Epithelial cell of proximal tubule (primary cell): ENCODE data around the gene RPTOR. TPM values are rescaled to one million over a fixed set of nuclear protein-coding genes. Genes with fewer than 3 reads are reported as not detected.

Experiments
- DNase-seq: peaks from one replicate; pipeline ENCODE4 v3.0.0-alpha.2; 2011; ENCODE audit warnings: low read depth
- H3K4me3 ChIP-seq: 2 replicates; pipeline ENCODE4 v1.5.1; 2011; ENCODE audit warnings: low read depth, mild to moderate bottlenecking, low read length
- total RNA-seq: library from RNA; depleted of rRNA; stranded (reverse); fragments of >200 nt; gene quantifications from 2 replicates; pipeline ENCODE4 v1.2.3, GENCODE V29; 2015
- TF ChIP-seq, protein P1 (sequence below): conservative IDR thresholded peaks from 2 replicates; pipeline ENCODE4 v1.5.1; 2012; ENCODE audit warnings: low read depth, mild to moderate bottlenecking, low read length

The RPTOR gene
- total RNA-seq, 1 donor from 2014 or later, result 24.4 TPM

DNA sequence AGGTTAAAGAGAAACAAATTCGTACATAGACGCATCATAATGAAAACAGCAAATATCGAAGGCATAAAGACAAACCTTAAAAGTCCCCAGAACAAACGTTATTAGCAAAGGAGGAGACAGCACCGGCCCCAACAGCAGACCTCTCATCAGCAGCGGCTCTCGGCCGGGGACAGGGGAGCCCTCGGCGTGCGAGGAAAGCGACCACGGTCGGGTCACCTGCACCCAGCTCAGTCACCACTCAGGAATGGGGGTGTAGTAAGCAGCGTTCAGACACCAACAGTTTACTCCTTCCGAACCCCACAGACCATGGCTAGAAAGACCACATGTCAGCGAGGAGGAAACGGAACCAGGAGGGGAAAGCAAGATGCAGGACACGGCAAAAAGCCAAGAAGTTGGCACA is 337.7 kb downstream of the RPTOR start:
- no peak overlapping the region for H3K4me3 ChIP-seq
- TF ChIP-seq, protein P1, sequence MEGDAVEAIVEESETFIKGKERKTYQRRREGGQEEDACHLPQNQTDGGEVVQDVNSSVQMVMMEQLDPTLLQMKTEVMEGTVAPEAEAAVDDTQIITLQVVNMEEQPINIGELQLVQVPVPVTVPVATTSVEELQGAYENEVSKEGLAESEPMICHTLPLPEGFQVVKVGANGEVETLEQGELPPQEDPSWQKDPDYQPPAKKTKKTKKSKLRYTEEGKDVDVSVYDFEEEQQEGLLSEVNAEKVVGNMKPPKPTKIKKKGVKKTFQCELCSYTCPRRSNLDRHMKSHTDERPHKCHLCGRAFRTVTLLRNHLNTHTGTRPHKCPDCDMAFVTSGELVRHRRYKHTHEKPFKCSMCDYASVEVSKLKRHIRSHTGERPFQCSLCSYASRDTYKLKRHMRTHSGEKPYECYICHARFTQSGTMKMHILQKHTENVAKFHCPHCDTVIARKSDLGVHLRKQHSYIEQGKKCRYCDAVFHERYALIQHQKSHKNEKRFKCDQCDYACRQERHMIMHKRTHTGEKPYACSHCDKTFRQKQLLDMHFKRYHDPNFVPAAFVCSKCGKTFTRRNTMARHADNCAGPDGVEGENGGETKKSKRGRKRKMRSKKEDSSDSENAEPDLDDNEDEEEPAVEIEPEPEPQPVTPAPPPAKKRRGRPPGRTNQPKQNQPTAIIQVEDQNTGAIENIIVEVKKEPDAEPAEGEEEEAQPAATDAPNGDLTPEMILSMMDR, result no peak
- DNase-seq, result no peak

DNA sequence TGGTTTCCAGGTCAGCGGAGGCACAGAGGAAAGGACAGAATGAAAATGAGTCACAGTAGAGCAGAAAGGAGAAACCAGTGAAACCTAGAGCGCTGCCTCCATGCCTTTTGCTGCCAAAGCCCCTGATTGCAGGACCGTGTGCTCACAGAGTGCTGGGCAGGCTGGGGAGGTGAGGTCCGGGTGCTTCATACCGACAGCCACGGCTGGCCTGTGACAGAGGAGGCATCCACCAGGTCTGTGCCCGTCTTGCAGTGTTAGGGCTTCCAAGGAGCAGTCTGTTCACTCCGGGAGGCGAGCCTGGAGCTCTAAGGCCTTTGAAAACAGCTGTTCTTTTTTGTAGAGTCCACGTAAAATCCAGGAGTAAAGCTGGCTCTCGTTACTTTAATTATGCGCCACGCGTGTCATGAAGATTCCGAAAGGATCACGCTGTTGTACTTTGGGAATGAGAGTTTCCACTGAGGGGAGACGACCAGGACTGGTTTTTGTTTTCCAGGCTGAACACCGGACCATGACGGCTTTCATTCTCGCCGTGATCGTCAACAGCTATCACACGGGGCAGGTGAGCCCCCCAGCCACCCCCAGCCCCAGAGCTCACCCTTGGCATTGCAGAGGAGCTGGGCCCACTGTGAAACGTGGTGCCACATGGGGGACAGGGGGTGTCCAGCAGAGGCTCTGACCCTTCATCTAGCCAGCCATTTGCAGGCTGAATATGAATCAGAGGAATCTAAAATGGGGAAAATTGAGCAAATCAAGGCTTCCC is 338.5 kb downstream of the RPTOR start:
- TF ChIP-seq, protein P1, result no peak

DNA sequence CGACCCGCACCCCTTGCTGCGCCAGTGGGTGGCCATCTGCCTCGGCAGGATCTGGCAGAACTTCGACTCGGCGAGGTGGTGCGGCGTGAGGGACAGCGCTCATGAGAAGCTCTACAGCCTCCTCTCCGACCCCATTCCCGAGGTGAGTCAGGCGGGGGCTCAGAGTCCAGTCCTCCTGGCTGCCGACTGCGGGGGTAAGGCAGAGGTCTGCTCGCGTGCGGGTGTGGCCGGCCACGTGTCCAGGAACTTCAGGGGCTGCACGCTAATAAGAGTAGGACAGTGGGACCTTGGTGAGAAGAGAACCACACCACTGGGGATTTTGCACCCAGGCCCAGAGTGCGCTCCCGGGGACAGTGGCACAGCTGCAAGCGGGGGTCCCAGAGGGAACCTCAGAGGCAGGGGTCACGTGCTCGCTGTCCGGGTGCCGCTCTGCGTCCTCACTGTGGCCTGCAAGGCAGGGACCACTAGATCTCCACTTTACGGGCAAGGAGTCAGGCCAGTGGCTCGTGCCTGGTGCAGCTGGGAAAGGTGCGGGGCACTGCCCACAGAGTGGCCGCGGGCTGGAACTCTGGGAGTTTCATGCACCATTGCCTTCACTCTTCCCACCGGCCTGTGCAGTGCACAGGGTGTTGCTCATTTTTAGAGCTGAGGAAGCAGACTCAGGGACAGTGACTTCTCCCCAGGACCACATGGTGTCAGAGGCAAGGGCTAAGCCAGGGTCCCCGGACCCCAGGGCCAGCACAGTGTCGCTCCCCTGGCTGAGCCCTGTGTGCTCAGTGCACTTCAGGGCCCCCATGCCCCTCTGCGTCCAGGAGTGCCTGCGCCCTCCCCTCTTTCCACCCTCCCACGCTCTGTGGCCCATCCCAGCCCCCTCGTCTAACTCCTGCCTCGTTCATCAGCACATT is 339.4 kb downstream of the RPTOR start:
- TF ChIP-seq, protein P1, result no peak
- DNase-seq, result no peak
- H3K4me3 ChIP-seq, result no peak overlapping the region

More for the DNA sequence above, 338.5 kb downstream of the RPTOR start:
- no peak overlapping the region for H3K4me3 ChIP-seq
- DNase-seq, result no peak

DNA sequence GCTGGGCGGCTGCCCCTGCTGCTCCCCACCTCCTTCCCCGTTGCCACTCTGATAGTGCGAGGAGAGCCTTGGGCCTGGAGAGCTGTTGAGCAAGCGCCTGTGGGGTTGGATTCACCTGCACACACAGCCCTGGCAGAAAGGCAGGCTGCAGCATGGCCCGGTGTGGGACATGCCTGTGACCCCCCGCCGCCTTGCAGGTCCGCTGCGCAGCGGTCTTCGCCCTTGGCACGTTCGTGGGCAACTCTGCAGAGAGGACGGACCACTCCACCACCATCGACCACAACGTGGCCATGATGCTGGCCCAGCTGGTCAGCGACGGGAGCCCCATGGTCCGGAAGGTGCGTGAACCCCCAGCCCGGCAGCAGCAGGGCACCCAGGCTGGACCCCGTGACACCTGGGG is 340.2 kb downstream of the RPTOR start:
- TF ChIP-seq, protein P1, result no peak
- no peak for DNase-seq

DNA sequence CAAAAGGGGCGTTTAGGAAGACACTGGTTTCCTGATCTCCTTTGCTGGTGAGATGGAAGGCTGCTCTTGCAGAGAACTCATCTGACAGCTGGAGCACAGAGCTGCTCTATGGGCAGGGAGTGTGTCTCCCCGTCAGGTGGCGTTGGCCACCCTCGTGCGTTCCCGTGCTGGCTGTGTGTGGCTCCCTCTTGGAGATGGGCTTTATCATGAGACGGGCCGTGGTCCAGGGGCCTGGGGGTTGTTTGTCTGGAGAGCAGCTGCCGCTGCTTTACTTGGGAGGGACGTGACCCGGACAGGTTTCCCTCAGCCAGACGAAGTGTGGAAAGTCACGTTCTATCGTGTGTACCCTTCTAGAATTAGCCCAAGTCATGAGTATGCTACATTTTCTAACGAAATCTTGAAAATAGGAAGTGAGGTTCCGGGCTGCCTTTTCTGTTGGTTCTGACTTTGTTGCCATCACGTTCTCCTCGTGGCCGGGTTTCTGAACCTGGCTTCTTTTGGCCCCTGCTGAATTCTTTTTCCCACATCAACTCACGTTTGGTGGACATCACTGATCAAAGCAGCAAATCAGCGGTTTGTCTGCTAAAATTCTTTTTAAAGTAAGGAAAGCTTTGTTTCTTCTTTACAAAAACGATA is 341.4 kb downstream of the RPTOR start:
- no peak for DNase-seq
- TF ChIP-seq, protein P1, result no peak
- no peak overlapping the region for H3K4me3 ChIP-seq

More for the DNA sequence above, 340.2 kb downstream of the RPTOR start:
- no peak overlapping the region for H3K4me3 ChIP-seq

DNA sequence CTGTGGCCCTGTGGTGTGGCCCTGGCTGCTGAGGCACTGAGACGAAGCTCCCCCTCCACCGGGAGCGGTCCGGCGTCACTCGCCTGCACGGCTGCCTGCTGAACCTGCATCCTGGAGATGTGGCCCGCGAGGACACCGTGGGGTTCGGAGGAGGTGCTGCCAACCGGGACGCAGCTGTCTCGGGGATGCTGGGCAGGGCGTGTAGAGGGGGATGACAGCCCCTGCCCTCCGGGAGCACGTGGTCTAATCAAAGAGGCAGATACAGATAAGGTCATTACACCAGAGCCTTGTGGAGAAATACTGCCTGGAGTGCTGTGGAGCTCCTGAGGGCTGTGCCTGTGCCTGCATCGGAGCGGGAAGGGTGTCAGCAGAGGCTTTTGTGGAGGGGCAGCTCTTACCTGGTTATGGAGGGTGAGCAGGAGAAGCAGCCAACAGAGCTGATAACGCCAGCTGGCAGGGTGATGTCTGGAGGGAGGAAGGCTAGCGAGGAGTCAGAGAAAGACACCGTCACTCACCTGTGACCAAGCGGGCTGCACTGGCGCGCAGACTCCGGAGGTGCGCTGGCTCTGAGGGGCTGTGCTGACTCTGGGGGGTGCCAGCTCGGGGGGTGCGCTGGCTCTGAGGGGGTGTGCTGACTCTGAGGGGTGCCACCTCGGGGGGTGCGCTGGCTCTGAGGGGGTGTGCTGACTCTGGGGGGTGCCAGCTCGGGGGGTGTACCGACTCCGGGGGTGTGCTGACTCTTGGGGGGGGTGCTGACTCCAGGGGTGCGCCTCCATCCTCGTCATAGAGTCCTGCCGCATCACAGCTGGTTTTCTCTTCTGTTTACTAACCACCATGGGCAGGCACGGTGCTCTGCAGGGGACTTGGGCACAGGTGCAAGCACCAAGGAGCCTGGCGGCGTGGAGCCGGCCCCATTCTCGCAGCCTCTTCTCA is 342.3 kb downstream of the RPTOR start:
- DNase-seq, result no peak
- H3K4me3 ChIP-seq, result no peak overlapping the region
- TF ChIP-seq, protein P1, result no peak
